HG02588 (cell line): ENCODE measurements around the gene VAV1.
"Not testable (repeated sequence)": the region's sequence is repeated elsewhere in the genome, so short reads cannot be mapped to it uniquely, and the experiment has no call there.

Source experiments
- ATAC-seq: cut with Tn5 transposase; IDR thresholded peaks from one replicate; pipeline ENCODE4 v1.9.1; 2021; ENCODE audit warnings: mild to moderate bottlenecking, moderate library complexity; ENCODE audit not compliant: unreplicated experiment

The VAV1 gene

GRCh38 chr19:6736917-6737283 lies 35.6 kb upstream of the VAV1 start:
- no peak for ATAC-seq

GRCh38 chr19:6737284-6737872 lies 35.1 kb upstream of the VAV1 start, which contains the start of gene GPR108:
GPR108 (minus strand) TSS chr19:6737580; CDS start chr19:6737576, 4 bp downstream.
- peak; percentile 61 for ATAC-seq

- ATAC-seq: no peak
Observed at GRCh38 chr19:6737873-6738786, 34.4 kb upstream of the VAV1 start.

GRCh38 chr19:6738787-6739389 lies 33.6 kb upstream of the VAV1 start:
- no peak for ATAC-seq

GRCh38 chr19:6739390-6739882 lies 33.1 kb upstream of the VAV1 start, which contains the start of gene TRIP10:
TRIP10 (plus strand) TSS chr19:6739680; CDS start chr19:6739762, 82 bp downstream.
- ATAC-seq: no peak

- no peak for ATAC-seq
Observed at GRCh38 chr19:6739883-6740588, 32.5 kb upstream of the VAV1 start.

- ATAC-seq: no peak
Observed at GRCh38 chr19:6740589-6741343, 31.7 kb upstream of the VAV1 start.

- ATAC-seq: no peak
Observed at GRCh38 chr19:6743066-6743465, 29.4 kb upstream of the VAV1 start.

- no peak for ATAC-seq
Observed at GRCh38 chr19:6743714-6744380, 28.7 kb upstream of the VAV1 start.

- no peak for ATAC-seq
Observed at GRCh38 chr19:6744381-6745301, 27.9 kb upstream of the VAV1 start.

GRCh38 chr19:6745965-6746364 lies 26.5 kb upstream of the VAV1 start:
- no peak for ATAC-seq

GRCh38 chr19:6748543-6748942 lies 24.0 kb upstream of the VAV1 start:
- ATAC-seq: not testable (repeated sequence)

- no peak for ATAC-seq
Observed at GRCh38 chr19:6750062-6750461, 22.4 kb upstream of the VAV1 start.

GRCh38 chr19:6751189-6751588 lies 21.3 kb upstream of the VAV1 start:
- ATAC-seq: no peak

GRCh38 chr19:6752256-6753177 lies 20.0 kb upstream of the VAV1 start:
- no peak for ATAC-seq

GRCh38 chr19:6753178-6754031 lies 19.1 kb upstream of the VAV1 start:
- peak; percentile 64 for ATAC-seq

GRCh38 chr19:6754136-6754535 lies 18.4 kb upstream of the VAV1 start:
- no peak for ATAC-seq
